ENCODE results near the gene CYP8B1.

The CYP8B1 gene

GRCh38 chr3:42827654-42828053, 48.0 kb downstream of the CYP8B1 start:
- no peak for DNase-seq

- no peak for DNase-seq
These were observed 48.7 kb downstream of the CYP8B1 start for GRCh38 chr3:42827023-42827422.

- DNase-seq, result no peak
These were observed 49.5 kb downstream of the CYP8B1 start for GRCh38 chr3:42826141-42826540.

GRCh38 chr3:42823351-42823750, 52.3 kb downstream of the CYP8B1 start:
- no peak for DNase-seq

- DNase-seq, result no peak
These were observed 52.9 kb downstream of the CYP8B1 start for GRCh38 chr3:42822828-42823227.

All from hypothalamus (tissue), 51 donors.